EL (cell line): Measurements from ENCODE around the gene ADGRL3.
A peak's percentile ranks its signal among the peaks of the same experiment; 100 is the strongest.
"Not testable (repeated sequence)": the region's sequence is repeated elsewhere in the genome, so short reads cannot be mapped to it uniquely, and the experiment has no call there.

Experiments
- DNase-seq: peaks from one replicate; pipeline ENCODE4 v3.0.0-alpha.2; 2016

The ADGRL3 gene

DNA sequence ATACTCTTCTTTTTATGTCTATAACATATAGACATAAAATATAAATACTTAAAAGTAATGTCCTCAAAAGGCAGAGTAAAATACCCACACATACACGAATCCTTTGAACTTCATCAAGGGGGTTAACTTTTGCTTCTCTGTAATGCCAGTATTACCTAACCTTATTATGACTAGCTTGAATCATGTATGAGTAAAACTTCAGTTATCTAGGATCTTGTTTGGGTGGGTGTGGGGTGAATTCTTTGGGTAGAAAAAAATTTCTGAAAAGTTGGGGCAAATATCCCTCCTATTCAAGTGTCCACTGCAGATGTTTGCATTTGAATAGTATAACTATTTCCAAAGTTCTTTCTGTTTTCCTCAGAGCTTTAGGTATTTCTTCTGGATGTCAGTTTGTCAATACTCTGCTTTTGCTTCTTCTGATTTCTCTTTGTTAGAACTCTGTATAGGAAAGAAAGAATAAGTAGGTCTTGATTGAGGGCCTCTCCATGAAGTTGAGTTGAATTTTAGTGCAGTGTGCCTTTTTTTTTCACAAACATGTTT is 173.8 kb downstream of the ADGRL3 start:
- peak; percentile 4 for DNase-seq

- DNase-seq = no peak
Measured at GRCh38 chr4:61374447-61374891, 174.3 kb downstream of the ADGRL3 start.

DNA sequence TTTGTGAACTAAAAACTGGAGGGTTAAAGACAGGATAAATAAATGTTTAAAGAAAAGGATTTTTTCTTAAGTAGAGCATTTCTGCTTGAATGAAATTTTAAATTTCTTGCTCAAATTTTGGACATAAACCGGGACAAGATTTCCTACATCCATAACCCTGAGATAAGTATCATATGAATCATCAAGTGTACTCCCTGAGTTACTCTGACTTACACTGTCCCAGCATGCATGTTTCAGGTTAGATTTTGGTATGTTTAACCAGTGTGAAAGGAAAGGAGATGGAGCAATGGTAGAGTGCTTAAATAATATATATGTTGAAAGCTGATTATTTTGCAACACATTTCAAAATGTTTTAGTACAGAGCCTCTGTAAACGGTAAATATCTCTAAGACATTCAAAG is 175.2 kb downstream of the ADGRL3 start:
- DNase-seq = no peak

GRCh38 chr4:61376301-61376700 is 176.2 kb downstream of the ADGRL3 start:
- no peak for DNase-seq

- no peak for DNase-seq
Measured at GRCh38 chr4:61379406-61379805, 179.3 kb downstream of the ADGRL3 start.

GRCh38 chr4:61380865-61381264 is 180.7 kb downstream of the ADGRL3 start:
- no peak for DNase-seq

DNA sequence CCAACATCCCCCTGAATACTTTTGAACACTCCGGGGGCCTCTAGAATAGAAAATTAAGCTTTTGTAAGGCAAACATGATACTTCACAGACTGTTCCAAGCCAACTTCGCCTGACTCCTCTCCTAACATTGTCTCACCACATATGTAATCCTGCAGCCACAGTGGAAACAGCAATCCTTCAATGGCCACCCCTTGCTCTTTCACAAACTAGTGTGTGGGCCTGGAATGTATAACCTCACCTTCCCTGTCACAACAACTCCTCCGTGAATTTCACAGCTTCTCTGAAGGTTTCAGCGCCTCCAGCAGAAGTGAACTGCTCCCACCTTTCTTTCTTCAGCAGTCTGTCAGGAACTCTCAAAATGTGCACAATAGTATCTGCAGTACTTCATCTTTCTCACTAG is 185.1 kb downstream of the ADGRL3 start:
- no peak for DNase-seq

DNA sequence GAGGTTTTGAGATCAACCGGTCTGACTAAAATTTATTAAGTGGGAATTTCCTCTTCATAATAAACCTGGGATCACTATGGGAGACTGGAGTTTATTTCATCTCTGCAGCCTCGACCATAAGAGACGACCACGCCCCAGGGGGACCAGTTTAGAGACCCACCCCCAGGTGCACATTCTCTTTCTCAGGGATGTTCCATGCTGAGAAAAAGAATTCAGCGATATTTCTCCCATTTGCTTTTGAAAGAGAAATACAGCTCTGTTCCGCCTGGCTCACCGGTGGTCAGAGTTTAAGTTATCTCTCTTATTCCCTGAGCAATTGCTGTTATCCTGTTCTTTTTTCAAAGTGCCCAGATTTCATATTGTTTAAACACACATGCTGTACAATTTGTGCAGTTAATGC is 187.2 kb downstream of the ADGRL3 start:
- not testable (repeated sequence) for DNase-seq

- DNase-seq = no peak
Measured at GRCh38 chr4:61389640-61390039, 189.5 kb downstream of the ADGRL3 start.

GRCh38 chr4:61395754-61396153 is 195.6 kb downstream of the ADGRL3 start:
- DNase-seq = no peak

GRCh38 chr4:61397174-61397573 is 197.0 kb downstream of the ADGRL3 start:
- no peak for DNase-seq

GRCh38 chr4:61400439-61401038 is 200.4 kb downstream of the ADGRL3 start:
- no peak for DNase-seq

DNA sequence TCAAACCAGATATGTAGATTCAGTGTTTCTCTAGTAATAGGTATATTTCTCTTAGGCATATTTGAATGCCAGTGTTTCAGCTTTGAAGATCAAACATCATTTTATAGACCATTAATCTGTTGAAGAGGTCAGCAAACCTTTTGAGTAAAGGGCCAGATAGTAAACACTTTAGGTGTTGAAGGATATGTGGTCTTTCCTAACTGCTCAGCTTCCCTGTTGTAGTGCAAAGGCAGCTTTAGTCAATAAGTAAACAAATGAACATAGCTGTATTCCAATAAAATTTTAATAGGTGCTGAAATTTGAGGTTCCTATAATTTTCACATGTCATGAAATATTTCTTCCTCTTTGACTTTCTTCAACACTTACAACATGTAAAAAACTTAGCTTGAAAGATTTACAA is 201.6 kb downstream of the ADGRL3 start:
- no peak for DNase-seq

GRCh38 chr4:61405307-61405706 is 205.2 kb downstream of the ADGRL3 start:
- DNase-seq = no peak

DNA sequence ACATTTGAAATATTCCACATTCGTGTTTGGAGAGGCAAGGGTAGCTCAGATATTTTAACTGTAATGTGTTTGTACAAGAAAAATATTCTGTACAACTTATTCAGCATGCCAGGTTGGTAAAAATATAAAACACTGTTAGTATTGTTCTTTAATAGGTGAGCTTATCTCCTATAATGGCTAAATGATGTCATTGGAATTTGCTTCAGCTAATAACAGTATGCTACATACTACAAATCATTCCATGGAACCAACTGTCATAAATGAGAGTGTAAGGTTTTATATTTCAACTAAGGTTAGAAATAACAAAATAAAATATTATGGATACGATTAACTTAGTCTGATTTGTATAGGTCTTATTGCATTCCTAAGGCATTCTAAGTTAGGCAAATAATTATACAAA is 206.6 kb downstream of the ADGRL3 start:
- DNase-seq = no peak

GRCh38 chr4:61407642-61408618 is 207.8 kb downstream of the ADGRL3 start:
- DNase-seq = no peak

- no peak for DNase-seq
Measured at GRCh38 chr4:61408861-61409260, 208.7 kb downstream of the ADGRL3 start.

DNA sequence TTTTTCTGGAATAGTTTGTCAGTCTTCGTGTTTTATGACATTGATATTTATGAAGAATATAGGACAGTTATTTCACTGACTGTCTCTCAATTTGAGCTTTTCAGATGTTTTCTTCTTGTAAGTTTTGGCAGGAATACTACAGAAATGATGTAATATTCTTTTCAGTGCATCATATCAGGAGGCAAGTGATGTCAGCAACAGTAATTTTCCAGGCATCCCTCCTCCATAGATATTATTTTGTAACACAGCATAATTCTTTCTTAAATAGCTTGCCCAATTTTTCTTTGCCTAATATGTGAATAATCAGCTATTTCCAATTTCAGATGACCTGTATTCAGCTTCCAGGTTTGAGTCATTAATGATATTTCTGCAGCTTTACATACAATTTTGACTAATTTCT is 211.1 kb downstream of the ADGRL3 start:
- no peak for DNase-seq

DNA sequence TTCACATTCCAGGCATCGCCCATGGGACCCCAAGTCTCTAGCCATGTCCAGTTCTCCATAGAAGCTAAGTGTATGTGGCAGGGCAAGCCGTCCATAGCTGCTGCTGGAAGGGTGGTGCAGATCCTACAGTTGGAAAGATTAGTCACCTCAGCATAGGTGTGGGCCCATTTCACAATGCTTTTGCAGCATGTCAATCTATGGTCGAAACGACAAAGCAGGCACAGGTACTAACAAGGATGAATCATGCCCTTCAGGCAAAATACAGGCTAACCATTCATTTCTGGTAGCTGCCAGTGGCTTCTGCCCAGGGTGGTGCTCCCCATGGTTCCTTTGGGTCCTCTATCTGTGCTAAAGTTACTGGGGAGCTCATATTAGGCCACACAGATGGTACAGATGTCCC is 225.2 kb downstream of the ADGRL3 start:
- DNase-seq = no peak

DNA sequence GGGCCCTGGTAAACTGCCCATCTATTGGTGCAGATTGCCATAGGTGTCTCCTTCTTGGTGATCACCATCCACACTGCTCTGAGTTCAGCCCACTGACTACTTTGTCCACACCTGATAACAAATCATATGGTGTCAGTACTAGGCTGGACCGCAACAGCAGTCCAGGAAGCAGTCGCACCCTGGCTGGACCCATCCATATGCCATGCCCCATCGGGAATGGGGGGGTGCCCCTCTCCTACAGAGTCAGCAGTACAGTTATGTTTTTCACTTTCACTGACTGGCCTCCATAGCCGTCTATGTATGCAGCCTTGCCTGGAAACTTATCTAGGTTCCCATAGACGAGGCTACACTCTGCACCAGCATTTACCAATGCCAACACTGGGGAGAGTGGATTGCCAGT is 226.1 kb downstream of the ADGRL3 start:
- DNase-seq = no peak

DNA sequence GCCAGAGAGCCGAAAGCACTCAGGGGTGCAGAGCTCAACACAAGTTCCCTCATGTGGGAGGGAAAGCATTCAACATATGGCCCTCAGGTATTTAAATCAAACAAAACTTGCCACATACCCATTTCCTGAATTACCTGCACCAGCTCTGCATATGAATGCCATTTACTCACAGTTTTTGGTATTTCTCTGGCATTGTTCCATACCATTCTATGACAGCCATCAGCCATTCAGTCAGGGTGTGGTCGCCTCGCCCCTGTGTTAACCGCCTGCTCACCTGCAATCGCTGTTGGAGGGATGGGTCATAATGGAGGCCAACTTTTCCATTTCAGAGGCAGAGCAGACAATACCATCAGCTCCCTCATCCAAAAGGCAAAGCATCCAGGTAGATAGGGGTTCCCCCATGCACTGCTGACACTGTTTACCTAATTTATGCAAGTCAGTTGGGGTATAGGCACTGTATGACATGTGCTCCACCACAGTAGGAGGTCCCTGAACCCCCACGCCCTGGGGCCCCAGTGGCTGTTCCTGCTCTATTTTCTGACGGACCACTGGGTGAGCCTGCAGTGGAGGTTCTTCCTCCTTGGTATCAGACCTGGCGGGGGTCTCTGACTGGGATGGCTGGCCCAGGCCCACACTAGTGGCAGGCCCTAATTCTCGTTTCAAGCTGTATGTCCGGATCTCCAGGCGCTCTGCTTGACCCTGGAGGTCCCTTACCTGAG is 227.1 kb downstream of the ADGRL3 start:
- DNase-seq = no peak

- DNase-seq = no peak
Measured at GRCh38 chr4:61427818-61428495, 227.8 kb downstream of the ADGRL3 start.

GRCh38 chr4:61428950-61429349 is 228.8 kb downstream of the ADGRL3 start:
- no peak for DNase-seq
